ENCODE data around the gene GLI1.

GRCh38 chr12:57488402-57489156 is 29.0 kb downstream of the GLI1 start:
- TF ChIP-seq, protein P1, sequence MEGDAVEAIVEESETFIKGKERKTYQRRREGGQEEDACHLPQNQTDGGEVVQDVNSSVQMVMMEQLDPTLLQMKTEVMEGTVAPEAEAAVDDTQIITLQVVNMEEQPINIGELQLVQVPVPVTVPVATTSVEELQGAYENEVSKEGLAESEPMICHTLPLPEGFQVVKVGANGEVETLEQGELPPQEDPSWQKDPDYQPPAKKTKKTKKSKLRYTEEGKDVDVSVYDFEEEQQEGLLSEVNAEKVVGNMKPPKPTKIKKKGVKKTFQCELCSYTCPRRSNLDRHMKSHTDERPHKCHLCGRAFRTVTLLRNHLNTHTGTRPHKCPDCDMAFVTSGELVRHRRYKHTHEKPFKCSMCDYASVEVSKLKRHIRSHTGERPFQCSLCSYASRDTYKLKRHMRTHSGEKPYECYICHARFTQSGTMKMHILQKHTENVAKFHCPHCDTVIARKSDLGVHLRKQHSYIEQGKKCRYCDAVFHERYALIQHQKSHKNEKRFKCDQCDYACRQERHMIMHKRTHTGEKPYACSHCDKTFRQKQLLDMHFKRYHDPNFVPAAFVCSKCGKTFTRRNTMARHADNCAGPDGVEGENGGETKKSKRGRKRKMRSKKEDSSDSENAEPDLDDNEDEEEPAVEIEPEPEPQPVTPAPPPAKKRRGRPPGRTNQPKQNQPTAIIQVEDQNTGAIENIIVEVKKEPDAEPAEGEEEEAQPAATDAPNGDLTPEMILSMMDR (IDR thresholded peaks at IDR 0.05; ENCODE audit: low read depth, low read length): no peak
- TF ChIP-seq EZH2phosphoT487 (IDR thresholded peaks at IDR 0.05; ENCODE audit: low read depth): no peak
